Heart left ventricle (tissue), 13 donors: ENCODE results near the gene WBP1.

Source experiments
- CTCF ChIP-seq, 12 donors: fragments of 200-600 bp; sonication (generic) in 4 of 12; IDR thresholded peaks; one replicate each; pipeline versions ENCODE4 v1.5.0 to v1.8.0; 2018 to 2022; ENCODE audit warnings: antibody characterized with exemption in 12 of 12, mild to moderate bottlenecking in 5 of 12
- POLR2A ChIP-seq, 2 donors: fragments of 450-650 bp; IDR thresholded peaks; one replicate each; pipeline ENCODE4 v1.6.1; 2017; ENCODE audit warnings: antibody characterized with exemption in 2 of 2, mild to moderate bottlenecking in 2 of 2, moderate library complexity in 2 of 2
- donor health status: ischemic (EF 13 %, LVEDD 7.1; RV severe dilation, severe dysfunction).
- donor health status: DM: no; HTN: yes; CAD: no.
- donor health status: DM: no; HTN: no; CAD: no.
- donor health status: ischemic (EF 25% LVEDD 6.9; RV normal size, moderate dysfunction).
- donor health status: ischemic (EF 25% LVEDD 5.7; RV mildly dilated, moderate dysfunction).
- donor health status: ischemic (EF 35%, LVEDD 5.7; RV mildly dilated, moderate dysfunction).
- donor health status: nonischemic (EF 11% LVEDD 7.7; RV severe dilation, severe dysfunction).
- donor health status: DM: yes; HTN: yes; CAD: no.
- donor health status: PGD.
- donor health status: ischemic (EF 29% LVEDD 5.4; RV normal size, mild dysfunction).
- donor health status: nonischemic (EF 23%, LVEDD 6.1; RV moderate dilation, normal function).

DNA sequence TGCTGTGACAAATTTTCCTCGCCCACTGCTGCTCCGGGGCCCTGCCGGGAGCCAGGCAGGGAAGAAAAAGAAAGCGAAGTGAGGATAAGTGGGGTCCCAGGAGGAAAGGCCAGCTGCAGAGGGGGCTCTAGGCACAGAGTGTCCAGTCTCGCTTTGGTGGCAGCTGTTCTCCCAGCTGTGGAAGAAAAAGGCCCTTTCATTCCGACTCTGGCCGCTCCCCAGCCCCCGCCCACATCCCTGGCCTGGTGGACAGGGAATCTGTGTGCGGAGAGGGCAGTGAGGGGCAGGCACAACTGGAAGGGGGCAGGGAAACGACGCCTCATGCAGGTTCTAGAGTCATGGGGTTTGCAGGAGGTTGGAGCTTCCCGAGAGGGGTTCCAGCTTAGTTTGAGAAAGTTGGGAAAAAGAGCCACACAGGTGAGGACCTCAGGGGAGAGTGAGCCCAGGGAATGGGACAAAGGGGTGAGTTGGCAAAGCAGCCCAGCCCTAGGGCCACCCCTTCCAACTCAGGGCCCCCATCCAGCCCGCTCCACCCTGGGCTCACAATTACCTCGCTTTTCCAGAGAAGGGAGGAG, 18.3 kb upstream of the WBP1 start:
- TF ChIP-seq CTCF (IDR thresholded peaks at IDR 0.05): no peak
- no peak for TF ChIP-seq POLR2A (IDR thresholded peaks at IDR 0.05)
